GM18861 (cell line): ENCODE results near the gene TOLLIP.
"Not testable (repeated sequence)": the region's sequence is repeated elsewhere in the genome, so short reads cannot be mapped to it uniquely, and the experiment has no call there.

Experiments used
- ATAC-seq: cut with Tn5 transposase; IDR thresholded peaks from one replicate; pipeline ENCODE4 v1.9.1; 2021; ENCODE audit not compliant: unreplicated experiment

TOLLIP gene

GRCh38 chr11:1344056-1344635 is 34.7 kb upstream of the TOLLIP start:
- no peak for ATAC-seq

- ATAC-seq, result no peak
Observed at GRCh38 chr11:1343391-1344055, 34.1 kb upstream of the TOLLIP start.

GRCh38 chr11:1342946-1343345 is 33.5 kb upstream of the TOLLIP start:
- no peak for ATAC-seq

- ATAC-seq, result no peak
Observed at GRCh38 chr11:1341928-1342524, 32.6 kb upstream of the TOLLIP start.

GRCh38 chr11:1341226-1341625 is 31.8 kb upstream of the TOLLIP start:
- not testable (repeated sequence) for ATAC-seq

DNA sequence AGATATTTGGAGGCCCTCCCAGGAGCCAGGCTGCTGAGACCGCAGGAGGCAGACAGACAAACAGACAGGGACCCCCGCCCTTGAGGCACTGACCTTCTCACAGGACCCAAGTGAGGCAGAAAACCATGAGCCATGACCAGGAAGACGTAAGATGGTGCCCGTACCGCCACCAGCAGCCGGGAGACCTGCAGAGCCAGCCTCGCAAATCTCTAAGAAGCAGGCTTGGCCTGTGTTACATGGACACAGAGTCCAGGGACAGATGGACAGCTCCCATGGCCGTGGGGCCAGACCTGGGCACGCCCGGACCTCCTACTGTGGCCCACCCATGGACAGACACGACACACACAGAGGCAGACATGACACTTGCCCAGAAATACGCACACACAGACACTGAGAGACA is 30.7 kb upstream of the TOLLIP start:
- no peak for ATAC-seq

GRCh38 chr11:1339066-1339675 is 29.7 kb upstream of the TOLLIP start:
- no peak for ATAC-seq

GRCh38 chr11:1338201-1339065 is 29.0 kb upstream of the TOLLIP start:
- ATAC-seq, result no peak

DNA sequence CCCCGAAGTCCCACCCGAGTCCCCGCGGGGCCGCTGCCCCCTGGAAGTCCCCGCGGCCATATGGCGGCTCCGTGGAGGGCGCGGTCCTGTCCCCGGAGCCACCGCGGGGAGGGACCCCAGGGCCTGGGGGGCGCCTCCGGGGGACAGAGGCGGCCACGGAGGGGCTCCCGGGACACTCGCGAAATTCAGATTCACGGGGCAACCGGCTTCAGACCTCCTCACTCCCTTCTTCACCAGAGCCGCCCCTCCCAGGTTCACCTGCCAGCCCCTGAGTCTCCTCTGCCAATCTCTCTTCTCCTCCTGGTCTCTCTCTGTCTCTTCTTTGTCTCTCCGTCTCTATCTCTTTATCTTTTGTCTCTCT is 28.2 kb upstream of the TOLLIP start:
- ATAC-seq, result no peak

DNA sequence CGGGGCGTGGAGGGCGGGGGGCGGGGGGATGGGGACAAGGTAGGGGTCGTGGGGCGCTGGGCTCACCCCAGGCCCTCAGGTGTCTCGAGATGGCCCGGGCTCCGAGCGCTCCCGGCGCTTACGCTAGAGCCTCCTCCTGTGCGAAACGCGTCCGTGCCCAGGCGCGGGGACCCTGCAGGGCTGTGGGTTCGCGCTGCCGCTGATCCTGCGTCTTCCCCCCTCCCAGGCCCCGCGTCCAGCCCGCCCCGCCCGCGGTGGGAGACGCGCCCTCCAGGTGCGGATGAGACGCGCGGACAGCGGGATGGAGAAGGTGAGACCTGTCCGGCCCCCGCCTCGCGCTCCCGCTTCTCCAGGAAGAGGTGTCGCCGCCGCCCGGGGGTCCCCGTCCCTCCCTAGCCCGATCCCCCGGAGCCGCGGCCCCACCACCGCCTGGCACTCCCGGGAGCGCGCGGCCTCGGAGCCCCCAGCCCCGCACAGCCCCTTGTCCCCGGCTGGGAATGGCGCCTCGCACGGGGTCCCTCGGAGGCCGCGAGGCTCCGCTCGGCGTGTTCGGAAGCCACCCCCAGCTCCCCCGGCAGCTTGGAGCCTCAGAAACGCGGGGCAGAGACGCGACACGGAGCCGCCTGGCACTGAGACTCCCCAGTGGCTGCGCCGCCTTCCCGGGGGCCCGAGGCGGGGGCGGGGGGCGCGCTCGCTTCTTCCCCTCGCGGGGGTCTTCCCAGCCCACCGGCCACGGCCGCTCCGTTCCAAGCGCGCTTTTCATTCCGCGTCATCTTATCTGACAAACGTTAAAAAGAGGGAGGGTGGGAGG is 27.6 kb upstream of the TOLLIP start:
- no peak for ATAC-seq

GRCh38 chr11:1335811-1336761 is 26.7 kb upstream of the TOLLIP start:
- ATAC-seq, result no peak

DNA sequence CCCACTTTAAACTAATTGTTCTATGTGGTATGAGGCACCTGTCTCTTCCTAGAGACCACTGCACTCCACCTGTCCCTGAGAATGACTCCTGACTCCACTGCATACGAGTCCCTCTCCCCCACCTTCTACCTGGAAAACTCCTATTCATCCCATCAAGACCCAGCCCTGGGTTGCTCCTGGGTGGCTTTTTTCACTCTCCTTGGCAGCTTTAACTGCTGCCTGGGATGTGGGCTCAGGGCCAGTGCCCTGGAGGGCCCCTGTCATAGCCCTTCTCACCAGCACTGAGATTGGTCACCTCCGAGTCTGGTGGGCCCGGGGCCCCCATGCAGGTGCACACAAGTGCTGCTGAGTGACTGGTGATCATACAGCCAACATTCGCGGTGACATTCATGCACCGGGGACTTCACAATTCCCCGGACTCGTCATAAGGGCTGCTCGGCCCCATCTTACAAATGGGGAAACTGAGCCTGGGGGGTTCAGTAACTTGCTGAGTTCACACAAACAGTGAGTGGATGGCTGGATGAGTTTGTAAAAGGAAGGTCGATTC is 25.9 kb upstream of the TOLLIP start:
- ATAC-seq, result no peak

DNA sequence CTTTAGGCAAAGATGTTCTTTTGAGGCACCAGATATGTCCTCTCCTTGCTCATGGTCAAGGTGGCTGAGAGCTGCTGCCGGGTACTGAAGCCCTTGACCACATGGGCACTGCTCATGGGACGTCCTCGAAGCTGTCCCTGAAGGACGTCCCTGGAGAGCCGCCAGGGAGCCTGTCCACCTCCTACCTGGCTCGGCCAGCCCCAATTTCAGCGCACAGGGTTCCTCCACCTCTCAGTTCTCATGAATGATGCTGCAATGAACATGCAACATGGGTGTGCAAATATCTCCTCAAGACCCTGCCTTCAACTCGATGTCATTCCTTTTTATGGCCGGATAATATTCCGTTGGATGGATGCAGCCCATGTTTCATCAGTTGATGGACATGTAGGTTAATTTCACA is 24.4 kb upstream of the TOLLIP start:
- ATAC-seq, result no peak

GRCh38 chr11:1333091-1333772 is 23.8 kb upstream of the TOLLIP start:
- ATAC-seq, result no peak

- no peak for ATAC-seq
Observed at GRCh38 chr11:1330473-1330872, 21.0 kb upstream of the TOLLIP start.

DNA sequence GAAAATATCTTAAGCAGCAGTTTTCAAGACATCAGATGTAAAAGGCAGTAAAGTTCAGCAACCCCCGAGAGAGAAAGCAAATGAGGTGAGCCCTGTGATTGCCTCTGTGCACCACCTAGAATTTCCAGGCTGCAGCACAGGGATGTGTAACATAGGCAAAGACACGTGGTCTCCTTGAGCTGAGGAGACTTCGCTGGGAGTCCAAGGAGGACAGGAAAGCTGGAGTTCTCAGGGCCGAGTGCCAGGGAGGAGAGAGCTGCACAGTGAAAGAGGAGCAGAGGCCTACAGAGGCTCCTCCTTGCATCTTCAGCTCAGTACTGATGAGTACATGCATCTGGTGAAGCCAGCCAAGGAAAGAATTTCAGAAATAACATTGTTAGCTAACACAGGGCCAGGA is 17.6 kb upstream of the TOLLIP start:
- no peak for ATAC-seq

DNA sequence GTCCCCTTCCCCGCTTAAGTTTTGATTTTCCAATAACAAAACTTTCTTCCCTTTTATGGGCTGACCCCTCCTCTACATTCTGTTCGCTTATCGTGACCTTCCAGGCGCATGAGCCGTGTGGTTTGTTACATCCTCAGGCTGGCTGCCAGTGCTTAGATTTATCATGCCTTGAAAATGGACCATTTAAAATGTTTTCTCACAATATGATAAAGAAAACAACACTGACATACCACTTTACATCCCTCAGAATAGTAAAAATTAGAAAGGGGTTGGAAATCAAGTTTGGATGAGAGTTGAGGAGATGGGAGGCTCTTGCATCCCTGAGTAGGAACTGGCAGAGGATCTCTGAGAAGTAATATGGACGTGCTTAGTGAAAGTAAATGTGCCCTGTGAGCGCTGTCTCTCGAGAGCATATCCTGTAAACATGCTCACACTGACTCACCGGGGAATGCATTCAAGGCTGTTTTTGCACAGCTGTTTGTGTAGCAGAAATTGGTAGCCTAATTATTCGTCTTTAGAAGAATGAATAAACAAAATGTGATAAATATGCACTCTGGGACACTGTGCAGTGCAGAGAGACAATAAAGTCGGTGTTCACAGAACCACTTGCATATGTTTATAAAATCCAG is 17.1 kb upstream of the TOLLIP start:
- ATAC-seq, result no peak

- no peak for ATAC-seq
Observed at GRCh38 chr11:1323774-1324173, 14.3 kb upstream of the TOLLIP start.
